ENCODE results near the gene NIT2.

NIT2 gene

GRCh38 chr3:100407164-100407563 lies 72.6 kb downstream of the NIT2 start:
- no peak overlapping the region for H3K23ac ChIP-seq (ENCODE audit: low read length)
- H3K79me1 ChIP-seq (ENCODE audit: low read length): no peaks in the 10 kb centered on the region
- no peak overlapping the region for H3K4me3 ChIP-seq (ENCODE audit: low read depth, low read length)
- no peak overlapping the region for H2BK5ac ChIP-seq (ENCODE audit: low read depth, low read length, poor library complexity)
- no peak overlapping the region for H2BK120ac ChIP-seq (ENCODE audit: insufficient read depth, low read length, poor library complexity)
- H3K36me3 ChIP-seq (ENCODE audit: control insufficient read depth in 1 of 2, insufficient read depth in 2 of 2, low read length in 2 of 2): peaks cover 0 to 1% of the 10 kb centered on the region in 2 experiments
- no peaks in the 10 kb centered on the region for H3K9me3 ChIP-seq (ENCODE audit: insufficient read depth, low read depth, low read length)
- no peak overlapping the region for H2AK5ac ChIP-seq (ENCODE audit: low read length)
- no peak overlapping the region for H2BK12ac ChIP-seq (ENCODE audit: low read length)
- H4K12ac ChIP-seq (ENCODE audit: low read depth, low read length): no peak overlapping the region
- WGBS (ENCODE audit: extremely low coverage, insufficient coverage, insufficient read length): no CpG with 5 or more reads among the region's 2 CpGs
- H3K14ac ChIP-seq (ENCODE audit: low read length): no peak overlapping the region
- no peaks in the 10 kb centered on the region for H3K27me3 ChIP-seq (ENCODE audit: insufficient read depth, low read length)
- H3K9ac ChIP-seq (ENCODE audit: low read length): no peak overlapping the region
- no peaks in the 10 kb centered on the region for H3K79me2 ChIP-seq (ENCODE audit: control insufficient read depth, insufficient read depth, low read length, poor library complexity)
- H3K27ac ChIP-seq (ENCODE audit: low read depth, low read length): no peak overlapping the region
- H3K4ac ChIP-seq (ENCODE audit: low read depth, low read length): no peak overlapping the region
- H3K4me2 ChIP-seq (ENCODE audit: low read length): no peak overlapping the region
- no peak overlapping the region for H2AFZ ChIP-seq (ENCODE audit: insufficient read depth, low read length, poor library complexity)
- no peak overlapping the region for H3K18ac ChIP-seq (ENCODE audit: low read length)
- H4K91ac ChIP-seq (ENCODE audit: low read depth, low read length): no peak overlapping the region
- peaks cover 2% of the 10 kb centered on the region in 2 experiments for H3K4me1 ChIP-seq (ENCODE audit: control insufficient read depth in 1 of 2, insufficient read depth in 2 of 2, low read length in 2 of 2)
- no peak overlapping the region for H4K8ac ChIP-seq (ENCODE audit: low read depth, low read length)
- DNase-seq: no peak

- H4K91ac ChIP-seq (ENCODE audit: low read depth, low read length): no peak overlapping the region
- H3K14ac ChIP-seq (ENCODE audit: low read length): no peak overlapping the region
- H4K8ac ChIP-seq (ENCODE audit: low read depth, low read length): no peak overlapping the region
- no peaks in the 10 kb centered on the region for H3K79me2 ChIP-seq (ENCODE audit: control insufficient read depth, insufficient read depth, low read length, poor library complexity)
- no peak overlapping the region for H3K4me3 ChIP-seq (ENCODE audit: low read depth, low read length)
- no CpG with 5 or more reads among the region's 4 CpGs for WGBS (ENCODE audit: extremely low coverage, insufficient coverage, insufficient read length)
- H3K4me1 ChIP-seq (ENCODE audit: control insufficient read depth in 1 of 2, insufficient read depth in 2 of 2, low read length in 2 of 2): peaks cover 2% of the 10 kb centered on the region in 2 experiments
- no peak overlapping the region for H2BK120ac ChIP-seq (ENCODE audit: insufficient read depth, low read length, poor library complexity)
- no peaks in the 10 kb centered on the region for H3K79me1 ChIP-seq (ENCODE audit: low read length)
- H3K9ac ChIP-seq (ENCODE audit: low read length): no peak overlapping the region
- H3K27me3 ChIP-seq (ENCODE audit: insufficient read depth, low read length): no peaks in the 10 kb centered on the region
- no peaks in the 10 kb centered on the region for H3K9me3 ChIP-seq (ENCODE audit: insufficient read depth, low read depth, low read length)
- H3K18ac ChIP-seq (ENCODE audit: low read length): no peak overlapping the region
- no peak for DNase-seq
- no peak overlapping the region for H2BK5ac ChIP-seq (ENCODE audit: low read depth, low read length, poor library complexity)
- no peak overlapping the region for H4K12ac ChIP-seq (ENCODE audit: low read depth, low read length)
- H3K36me3 ChIP-seq (ENCODE audit: control insufficient read depth in 1 of 2, insufficient read depth in 2 of 2, low read length in 2 of 2): peaks cover 0 to 1% of the 10 kb centered on the region in 2 experiments
- no peak overlapping the region for H3K23ac ChIP-seq (ENCODE audit: low read length)
- H3K4ac ChIP-seq (ENCODE audit: low read depth, low read length): no peak overlapping the region
- H3K4me2 ChIP-seq (ENCODE audit: low read length): no peak overlapping the region
- H2AK5ac ChIP-seq (ENCODE audit: low read length): no peak overlapping the region
- H3K27ac ChIP-seq (ENCODE audit: low read depth, low read length): no peak overlapping the region
- no peak overlapping the region for H2AFZ ChIP-seq (ENCODE audit: insufficient read depth, low read length, poor library complexity)
- no peak overlapping the region for H2BK12ac ChIP-seq (ENCODE audit: low read length)
These were observed 73.5 kb downstream of the NIT2 start for GRCh38 chr3:100407977-100408532.
